Measurements from ENCODE around the gene CACHD1. TPM values are rescaled to one million over a fixed set of nuclear protein-coding genes. Genes with fewer than 3 reads are reported as not detected.

The CACHD1 gene
- total and polyA plus RNA-seq, 4 donors = 4.7 to 49.6 (median 12.5) TPM

GRCh38 chr1:64686828-64687724 is 217.1 kb downstream of the CACHD1 start:
- H3K36me3 ChIP-seq (ENCODE audit: control insufficient read depth in 4 of 4, insufficient read depth in 4 of 4, low read length in 4 of 4) = peaks cover 7 to 18% (median 9%) of the 10 kb centered on the region in 4 donors
- peak; percentile 62 for TF ChIP-seq CTCF (IDR thresholded peaks at IDR 0.05; ENCODE audit: control extremely low read depth, extremely low read depth)
- DNase-seq = peak; percentile 38 to 83 (median 76)

GRCh38 chr1:64687725-64688327 is 217.9 kb downstream of the CACHD1 start:
- no peaks in the 10 kb centered on the region for H3K27me3 ChIP-seq (ENCODE audit: control insufficient read depth in 3 of 3, insufficient read depth in 3 of 3, low read length in 2 of 3)
- no peak for TF ChIP-seq CTCF (IDR thresholded peaks at IDR 0.05; ENCODE audit: control extremely low read depth, extremely low read depth)
- DNase-seq = no peak
- peaks cover 3 to 18% (median 4%) of the 10 kb centered on the region in 4 donors for H3K36me3 ChIP-seq (ENCODE audit: control insufficient read depth in 4 of 4, insufficient read depth in 4 of 4, low read length in 4 of 4)
- peak overlapping the region in 1 of 2 donors; percentile 67 for H3K27ac ChIP-seq (ENCODE audit: low read depth in 1 of 2, low read length in 1 of 2)
- H3K9ac ChIP-seq (ENCODE audit: insufficient read depth in 1 of 2, low read length in 2 of 2) = no peak overlapping the region
- 39 to 50% methylated on average over 3 of the region's 3 CpGs for WGBS, 2 donors
- no peak overlapping the region for H3K4me3 ChIP-seq
- H3K4me1 ChIP-seq (ENCODE audit: control insufficient read depth in 5 of 5, insufficient read depth in 5 of 5, low read length in 5 of 5) = peaks cover 0 to 15% (median 3%) of the 10 kb centered on the region in 5 donors
- ATAC-seq (ENCODE audit: insufficient read depth, low FRiP score) = no peak
- H3K9me3 ChIP-seq (ENCODE audit: control insufficient read depth in 4 of 4, insufficient read depth in 3 of 4, low read length in 3 of 4) = no peaks in the 10 kb centered on the region

More at GRCh38 chr1:64686828-64687724, 217.1 kb downstream of the CACHD1 start:
- H3K4me1 ChIP-seq (ENCODE audit: control insufficient read depth in 5 of 5, insufficient read depth in 5 of 5, low read length in 5 of 5) = peaks cover 0 to 15% (median 3%) of the 10 kb centered on the region in 5 donors
- no peak overlapping the region for H3K4me3 ChIP-seq
- ATAC-seq (ENCODE audit: insufficient read depth, low FRiP score) = peak; percentile 81
- peak overlapping the region in 1 of 2 donors; percentile 67 for H3K27ac ChIP-seq (ENCODE audit: low read depth in 1 of 2, low read length in 1 of 2)
- H3K9me3 ChIP-seq (ENCODE audit: control insufficient read depth in 4 of 4, insufficient read depth in 3 of 4, low read length in 3 of 4) = no peaks in the 10 kb centered on the region
- H3K27me3 ChIP-seq (ENCODE audit: control insufficient read depth in 3 of 3, insufficient read depth in 3 of 3, low read length in 2 of 3) = no peaks in the 10 kb centered on the region
- whole genome bisulfite sequencing, 2 donors = 20 to 32% methylated on average over 7 of the region's 7 CpGs
- peak overlapping the region in 1 of 2 donors; percentile 52 for H3K9ac ChIP-seq (ENCODE audit: insufficient read depth in 1 of 2, low read length in 2 of 2)

GRCh38 chr1:64691626-64692025 is 221.7 kb downstream of the CACHD1 start:
- no peak overlapping the region for H3K4me3 ChIP-seq
- H3K36me3 ChIP-seq (ENCODE audit: control insufficient read depth in 4 of 4, insufficient read depth in 4 of 4, low read length in 4 of 4) = peaks cover 1 to 14% (median 3%) of the 10 kb centered on the region in 4 donors
- no peaks in the 10 kb centered on the region for H3K27me3 ChIP-seq (ENCODE audit: control insufficient read depth in 3 of 3, insufficient read depth in 3 of 3, low read length in 2 of 3)
- no peak overlapping the region for H3K9ac ChIP-seq (ENCODE audit: insufficient read depth in 1 of 2, low read length in 2 of 2)
- H3K9me3 ChIP-seq (ENCODE audit: control insufficient read depth in 4 of 4, insufficient read depth in 3 of 4, low read length in 3 of 4) = no peaks in the 10 kb centered on the region
- DNase-seq (peak in 2 of 3 donors; percentile 31 to 32), ATAC-seq (ENCODE audit: insufficient read depth, low FRiP score) (no peak)
- peak overlapping the region in 1 of 2 donors; percentile 43 for H3K27ac ChIP-seq (ENCODE audit: low read depth in 1 of 2, low read length in 1 of 2)
- no peak for TF ChIP-seq CTCF (IDR thresholded peaks at IDR 0.05; ENCODE audit: control extremely low read depth, extremely low read depth)
- peaks cover 0 to 15% (median 3%) of the 10 kb centered on the region in 5 donors for H3K4me1 ChIP-seq (ENCODE audit: control insufficient read depth in 5 of 5, insufficient read depth in 5 of 5, low read length in 5 of 5)
- WGBS, 2 donors = 57 to 61% methylated on average over 7 of the region's 7 CpGs

Measured in lung (tissue), 12 donors.